22Rv1 (cell line): Measurements from ENCODE around the gene FAM83G.

Experiments used
- ZFX ChIP-seq: fragments of 450-650 bp; IDR thresholded peaks from 2 replicates; pipeline ENCODE4 v1.6.1; 2017; ENCODE audit warnings: antibody characterized with exemption, borderline replicate concordance
- TF ChIP-seq, protein P1 (sequence below): fragments of 450-650 bp; IDR thresholded peaks from 2 replicates; pipeline ENCODE4 v1.5.1; 2017; ENCODE audit warnings: mild to moderate bottlenecking

DNA sequence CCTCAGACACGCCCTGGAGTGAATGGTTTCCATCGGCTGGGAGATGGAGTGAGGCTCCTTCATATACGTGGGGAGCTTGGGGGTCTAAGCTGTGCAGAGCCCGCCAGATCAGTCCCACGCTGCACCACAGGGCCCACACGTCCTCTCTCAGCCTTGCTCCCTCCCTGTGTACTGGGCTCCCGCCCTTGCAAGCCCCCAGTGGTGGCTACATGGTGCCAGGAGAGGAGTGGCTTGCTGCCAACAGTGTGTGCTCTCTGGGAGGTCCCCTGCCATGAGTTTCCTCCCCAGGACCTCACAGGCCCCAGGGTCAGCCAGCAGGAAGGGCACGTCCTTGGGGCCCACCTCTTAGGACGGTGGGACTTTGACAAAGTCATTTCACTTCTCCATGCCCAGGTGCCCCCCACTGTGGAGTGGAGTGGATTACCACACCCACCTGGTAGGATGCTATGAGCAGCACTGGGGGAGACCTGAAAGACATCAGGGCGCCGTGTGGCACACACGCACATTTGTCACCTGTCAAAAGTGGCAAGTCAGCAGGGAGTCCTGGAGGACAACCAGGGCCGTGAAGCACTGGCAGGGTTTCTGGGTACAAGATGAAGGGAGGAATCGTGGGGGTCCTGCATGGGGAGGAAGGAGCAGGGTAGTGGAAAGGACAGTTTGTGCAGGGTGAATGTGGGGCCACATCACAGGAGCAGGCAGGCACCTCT is 38.9 kb downstream of the FAM83G start:
- TF ChIP-seq, protein P1, sequence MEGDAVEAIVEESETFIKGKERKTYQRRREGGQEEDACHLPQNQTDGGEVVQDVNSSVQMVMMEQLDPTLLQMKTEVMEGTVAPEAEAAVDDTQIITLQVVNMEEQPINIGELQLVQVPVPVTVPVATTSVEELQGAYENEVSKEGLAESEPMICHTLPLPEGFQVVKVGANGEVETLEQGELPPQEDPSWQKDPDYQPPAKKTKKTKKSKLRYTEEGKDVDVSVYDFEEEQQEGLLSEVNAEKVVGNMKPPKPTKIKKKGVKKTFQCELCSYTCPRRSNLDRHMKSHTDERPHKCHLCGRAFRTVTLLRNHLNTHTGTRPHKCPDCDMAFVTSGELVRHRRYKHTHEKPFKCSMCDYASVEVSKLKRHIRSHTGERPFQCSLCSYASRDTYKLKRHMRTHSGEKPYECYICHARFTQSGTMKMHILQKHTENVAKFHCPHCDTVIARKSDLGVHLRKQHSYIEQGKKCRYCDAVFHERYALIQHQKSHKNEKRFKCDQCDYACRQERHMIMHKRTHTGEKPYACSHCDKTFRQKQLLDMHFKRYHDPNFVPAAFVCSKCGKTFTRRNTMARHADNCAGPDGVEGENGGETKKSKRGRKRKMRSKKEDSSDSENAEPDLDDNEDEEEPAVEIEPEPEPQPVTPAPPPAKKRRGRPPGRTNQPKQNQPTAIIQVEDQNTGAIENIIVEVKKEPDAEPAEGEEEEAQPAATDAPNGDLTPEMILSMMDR, result no peak
- no peak for TF ChIP-seq ZFX
